HCT116 (cell line): ENCODE measurements around the gene FBXO42.

Source experiments
- CEBPB ChIP-seq: IDR thresholded peaks from 2 replicates; pipeline ENCODE4 v1.6.1; 2012; ENCODE audit warnings: low read depth
- CTCF ChIP-seq, 3 experiments: fragments of 200-600 bp in 1 of 3; sonication (generic) in 1 of 3; IDR thresholded peaks in 2 of 3; conservative IDR thresholded peaks in 1 of 3; 2 replicates each; pipeline ENCODE4 v1.5.1; 2012 to 2017; ENCODE audit warnings: low read depth in 2 of 3, low read length in 2 of 3, antibody characterized with exemption in 1 of 3, borderline replicate concordance in 1 of 3, control low read depth in 1 of 3, mild to moderate bottlenecking in 1 of 3, mixed read lengths in 1 of 3, mixed run types in 1 of 3, moderate library complexity in 1 of 3; ENCODE audit not compliant: insufficient read depth in 1 of 3
- POLR2A ChIP-seq: IDR thresholded peaks from 2 replicates; pipeline ENCODE4 v1.7.0; 2011; ENCODE audit warnings: borderline replicate concordance; ENCODE audit not compliant: insufficient read depth, insufficient read length; ENCODE audit errors: extremely low read depth
- REST ChIP-seq: IDR thresholded peaks from 2 replicates; pipeline ENCODE4 v1.6.1; 2012; ENCODE audit warnings: low read depth

GRCh38 chr1:16380868-16381267, 28.6 kb upstream of the FBXO42 start:
- TF ChIP-seq CTCF (IDR thresholded peaks at IDR 0.05 in 2 of 3, conservative IDR thresholded peaks at IDR 0.05 in 1 of 3; ENCODE audit: borderline replicate concordance in 1 of 3, insufficient read depth in 1 of 3, low read depth in 2 of 3, low read length in 2 of 3), result no peak
- TF ChIP-seq CEBPB, result no peak
- no peak for TF ChIP-seq REST
- TF ChIP-seq POLR2A, result no peak
